Ovary (tissue), 9 donors: ENCODE results near the gene ILDR2. TPM values are rescaled to one million over a fixed set of nuclear protein-coding genes. Genes with fewer than 3 reads are reported as not detected.

Experiments used
- DNase-seq, 5 donors: peaks; one replicate each; pipeline ENCODE4 v3.0.0-alpha.2; 2019 to 2020
- H3K27ac ChIP-seq, 2 donors: fragments of 200-600 bp; one replicate each; pipeline versions ENCODE4 v1.5.1 to v1.8.0; 2019 to 2022
- H3K27me3 ChIP-seq: fragments of 200-600 bp; one replicate; pipeline ENCODE4 v1.8.0; 2022
- H3K36me3 ChIP-seq: fragments of 200-600 bp; sonication (generic); one replicate; pipeline ENCODE4 v1.5.1; 2019
- H3K4me1 ChIP-seq: one replicate; pipeline ENCODE4 v1.8.1; 2013; ENCODE audit warnings: mild to moderate bottlenecking, moderate library complexity; ENCODE audit not compliant: insufficient read depth
- H3K4me3 ChIP-seq: fragments of 200-600 bp; sonication (generic); one replicate; pipeline ENCODE4 v1.5.1; 2017
- H3K9me3 ChIP-seq, 2 donors: fragments of 200-600 bp in 1 of 2; sonication (generic) in 1 of 2; one replicate each; pipeline versions ENCODE4 v1.5.1 to v1.8.1; 2013 to 2019; ENCODE audit warnings: mild to moderate bottlenecking in 1 of 2, moderate library complexity in 1 of 2
- EP300 ChIP-seq: sonication (generic); formaldehyde crosslinking; IDR thresholded peaks from one replicate; pipeline ENCODE4 v1.6.1; 2017; ENCODE audit warnings: antibody characterized with exemption
- POLR2A ChIP-seq: fragments of 450-650 bp; IDR thresholded peaks from one replicate; pipeline ENCODE4 v1.6.1; 2017; ENCODE audit warnings: antibody characterized with exemption, mild to moderate bottlenecking, moderate library complexity
- WGBS, 3 donors: extraction: QIAGEN DNeasy Blood & Tissue Kit in 1 of 3; methylation state at CpG; one replicate each; pipeline versions ENCODE4 v1.1.5 to v1.1.7; 2013 to 2017; 5-methylcytosine and 5-hydroxymethylcytosine counted together
- intact Hi-C, 4 donors: fragments of 100-400 bp; cut with DNase I; formaldehyde crosslinking; loops; one replicate each; pipeline versions ENCODE4 v1.11.0 to v1.15.1; 2022 to 2023
- polyA plus RNA-seq, 2 donors: library from polyadenylated mRNA; stranded (reverse); fragments of 200-250 nt in 1 of 2; fragments of 350-450 nt in 1 of 2; fragmentation: Illumina TruSeq in 1 of 2; extraction: RNeasy Lipid Tissue Mini Kit (QIAGEN cat#74804) in 1 of 2; gene quantifications; one replicate each; pipeline ENCODE4 v1.2.3, GENCODE V29; 2013 to 2014
- total RNA-seq, 7 donors: library from RNA; depleted of rRNA in 2 of 7; stranded (reverse); fragments of >200 nt in 2 of 7; fragmentation: NEBNext Ultra II Directional in 3 of 7; extraction: Animal tissue kit (Norgen Biotek cat#: 25700) in 3 of 7; gene quantifications; one replicate each; pipeline versions ENCODE4 v1.1.0 to v1.2.4, GENCODE V29; 2016 to 2023
- TF ChIP-seq, protein P1 (sequence below), 3 donors: fragments of 450-650 bp in 2 of 3; fragments of 200-600 bp in 1 of 3; IDR thresholded peaks; one replicate each; pipeline versions ENCODE4 v1.5.1 to v1.8.0; 2016 to 2022; ENCODE audit warnings: antibody characterized with exemption in 3 of 3, mild to moderate bottlenecking in 1 of 3
- donor health status: DM: no; HTN: no; CAD: no; lungs with moderate emphysema.
- donor health status: DM: no; HTN: no; CAD: no.
- donor health status: Bipolar disorder and iron deficiency.
- donor health status: DM: yes; HTN: yes; CAD: no.
- donor health status: DM: no; HTN: no; CAD: no.
- donor health status: DM: yes; HTN: yes; CAD: no.

ILDR2 gene
- total and polyA plus RNA-seq, 9 donors: 0.15 to 13.0 (median 0.45) TPM

- Histone ChIP-seq H3K4me3 (no peak overlapping the region), H3K9me3 (no peaks in the 10 kb centered on the region), H3K4me1 (no peaks in the 10 kb centered on the region), H3K36me3 (no peaks in the 10 kb centered on the region), H3K27ac (no peak overlapping the region), H3K27me3 (no peaks in the 10 kb centered on the region)
- 0 to 6% (median 0%) methylated on average over 1 of the region's 1 CpG for WGBS, 3 donors
- intact Hi-C loops: no loop called here
- peak in 1 of 5 donors; percentile 19 for DNase-seq
- TF ChIP-seq, protein P1, sequence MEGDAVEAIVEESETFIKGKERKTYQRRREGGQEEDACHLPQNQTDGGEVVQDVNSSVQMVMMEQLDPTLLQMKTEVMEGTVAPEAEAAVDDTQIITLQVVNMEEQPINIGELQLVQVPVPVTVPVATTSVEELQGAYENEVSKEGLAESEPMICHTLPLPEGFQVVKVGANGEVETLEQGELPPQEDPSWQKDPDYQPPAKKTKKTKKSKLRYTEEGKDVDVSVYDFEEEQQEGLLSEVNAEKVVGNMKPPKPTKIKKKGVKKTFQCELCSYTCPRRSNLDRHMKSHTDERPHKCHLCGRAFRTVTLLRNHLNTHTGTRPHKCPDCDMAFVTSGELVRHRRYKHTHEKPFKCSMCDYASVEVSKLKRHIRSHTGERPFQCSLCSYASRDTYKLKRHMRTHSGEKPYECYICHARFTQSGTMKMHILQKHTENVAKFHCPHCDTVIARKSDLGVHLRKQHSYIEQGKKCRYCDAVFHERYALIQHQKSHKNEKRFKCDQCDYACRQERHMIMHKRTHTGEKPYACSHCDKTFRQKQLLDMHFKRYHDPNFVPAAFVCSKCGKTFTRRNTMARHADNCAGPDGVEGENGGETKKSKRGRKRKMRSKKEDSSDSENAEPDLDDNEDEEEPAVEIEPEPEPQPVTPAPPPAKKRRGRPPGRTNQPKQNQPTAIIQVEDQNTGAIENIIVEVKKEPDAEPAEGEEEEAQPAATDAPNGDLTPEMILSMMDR (IDR thresholded peaks at IDR 0.05): no peak
- TF ChIP-seq EP300: no peak
- TF ChIP-seq POLR2A: no peak
Observed at GRCh38 chr1:166910396-166910994, 64.8 kb downstream of the ILDR2 start.

DNA sequence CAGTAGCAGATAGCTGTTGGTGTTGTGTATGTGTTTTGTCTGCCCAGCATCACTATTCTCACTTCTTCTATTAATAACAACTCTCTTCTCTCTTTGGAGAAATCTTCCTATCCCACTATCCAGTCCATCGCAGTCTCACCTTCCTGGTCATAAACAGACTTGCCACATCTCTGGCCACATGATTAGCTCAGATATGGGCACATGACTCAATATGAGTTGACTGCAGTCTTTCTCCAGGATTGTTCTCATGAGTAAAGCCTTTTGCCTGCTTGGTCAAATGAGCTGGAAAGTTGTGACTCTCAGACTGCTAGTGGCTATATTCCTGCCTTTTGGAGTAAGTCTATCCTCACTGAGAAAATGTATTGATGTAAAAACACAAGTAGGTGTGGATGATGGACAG is 66.4 kb downstream of the ILDR2 start:
- no peaks in the 10 kb centered on the region for H3K27me3 ChIP-seq
- H3K27ac ChIP-seq: no peak overlapping the region
- 79 to 100% (median 98%) methylated on average over 1 of the region's 1 CpG for WGBS, 3 donors
- no peaks in the 10 kb centered on the region for H3K36me3 ChIP-seq
- intact Hi-C loops: no loop called here
- H3K4me3 ChIP-seq: no peak overlapping the region
- DNase-seq: no peak
- no peaks in the 10 kb centered on the region for H3K4me1 ChIP-seq
- TF ChIP-seq POLR2A (no peak), EP300 (no peak)
- TF ChIP-seq, protein P1 (IDR thresholded peaks at IDR 0.05): no peak
- no peaks in the 10 kb centered on the region for H3K9me3 ChIP-seq

GRCh38 chr1:166907763-166908162 is 67.6 kb downstream of the ILDR2 start:
- no peaks in the 10 kb centered on the region for H3K36me3 ChIP-seq
- no peak for TF ChIP-seq EP300
- TF ChIP-seq POLR2A: no peak
- TF ChIP-seq, protein P1 (IDR thresholded peaks at IDR 0.05): no peak
- DNase-seq: no peak
- H3K9me3 ChIP-seq: no peaks in the 10 kb centered on the region
- H3K4me3 ChIP-seq: no peak overlapping the region
- H3K27me3 ChIP-seq: no peaks in the 10 kb centered on the region
- H3K4me1 ChIP-seq: no peaks in the 10 kb centered on the region
- no peak overlapping the region for H3K27ac ChIP-seq
- intact Hi-C loops: no loop called here
- WGBS, 3 donors: 76 to 81% (median 77%) methylated on average over 3 of the region's 3 CpGs

- no peaks in the 10 kb centered on the region for H3K27me3 ChIP-seq
- intact Hi-C loops: no loop called here
- 63 to 67% (median 67%) methylated on average over 4 of the region's 4 CpGs for WGBS, 3 donors
- no peak for TF ChIP-seq POLR2A
- H3K4me1 ChIP-seq: no peaks in the 10 kb centered on the region
- no peak overlapping the region for H3K27ac ChIP-seq
- H3K36me3 ChIP-seq: no peaks in the 10 kb centered on the region
- no peak overlapping the region for H3K4me3 ChIP-seq
- DNase-seq: no peak
- H3K9me3 ChIP-seq: no peaks in the 10 kb centered on the region
Observed at GRCh38 chr1:166907051-166907450, 68.3 kb downstream of the ILDR2 start.

DNA sequence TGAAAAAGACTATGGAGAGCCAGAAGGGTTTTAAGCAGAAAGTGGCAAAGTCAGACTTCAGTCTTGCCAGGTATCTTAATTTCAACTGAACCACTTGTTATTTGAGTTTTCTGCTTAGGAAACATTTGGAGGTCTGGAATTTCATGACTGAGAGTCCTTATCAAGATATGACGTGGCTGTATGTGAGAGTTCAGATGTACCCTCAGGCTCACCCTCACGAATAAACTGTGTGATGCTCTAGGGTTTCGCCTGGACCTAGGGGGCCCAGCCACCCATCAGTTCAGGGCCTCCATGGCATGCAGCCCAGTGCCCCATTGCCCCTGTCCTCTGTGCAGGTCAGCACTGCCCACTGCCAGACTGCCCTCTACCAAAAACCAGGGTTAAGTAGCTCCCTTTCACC is 68.7 kb downstream of the ILDR2 start:
- H3K9me3 ChIP-seq: no peaks in the 10 kb centered on the region
- H3K27me3 ChIP-seq: no peaks in the 10 kb centered on the region
- no peak overlapping the region for H3K27ac ChIP-seq
- TF ChIP-seq, protein P1 (IDR thresholded peaks at IDR 0.05): no peak
- no peak overlapping the region for H3K4me3 ChIP-seq
- no peak for DNase-seq
- H3K4me1 ChIP-seq: no peaks in the 10 kb centered on the region
- intact Hi-C loops: no loop called here
- H3K36me3 ChIP-seq: no peaks in the 10 kb centered on the region
- WGBS, 3 donors: 51 to 72% (median 63%) methylated on average over 3 of the region's 3 CpGs
